HL-60 (cell line): ENCODE results near the gene SLIT1.

ENCODE experiments used
- DNase-seq, 2 experiments: peaks; one replicate each; pipeline ENCODE4 v3.0.0-alpha.2; 2010 to 2020; ENCODE audit warnings: low read depth in 1 of 2, low spot score in 1 of 2
- H3K27ac ChIP-seq: fragments of 250-450 bp; sonication (Bioruptor Pico); replicated peaks from 2 replicates; pipeline ENCODE4 v1.5.1; 2020; ENCODE audit warnings: mild to moderate bottlenecking, moderate library complexity
- H3K27me3 ChIP-seq: fragments of 250-450 bp; sonication (Bioruptor Pico); 2 replicates; pipeline ENCODE4 v1.5.1; 2021; ENCODE audit warnings: mild to moderate bottlenecking, moderate library complexity; ENCODE audit not compliant: insufficient read depth, poor library complexity, severe bottlenecking
- H3K4me3 ChIP-seq: replicated peaks from 2 replicates; pipeline ENCODE4 v1.5.1; 2011; ENCODE audit warnings: mild to moderate bottlenecking, control low read depth, low read length; ENCODE audit not compliant: insufficient read depth
- CTCF ChIP-seq: IDR thresholded peaks from one replicate; pipeline ENCODE4 v1.5.1; 2011; ENCODE audit warnings: low read length, control low read depth, inconsistent platforms; ENCODE audit not compliant: insufficient read depth
- GABPA ChIP-seq: IDR thresholded peaks from 2 replicates; pipeline ENCODE4 v1.6.1; 2012; ENCODE audit warnings: low read depth
- POLR2AphosphoS5 ChIP-seq: IDR thresholded peaks from 2 replicates; pipeline ENCODE4 v1.6.1; 2012; ENCODE audit warnings: low read depth
- REST ChIP-seq: IDR thresholded peaks from 2 replicates; pipeline ENCODE4 v1.6.1; 2012; ENCODE audit warnings: low read depth; ENCODE audit not compliant: insufficient replicate concordance
- SPI1 ChIP-seq: IDR thresholded peaks from 2 replicates; pipeline ENCODE4 v1.6.1; 2012; ENCODE audit warnings: low read depth, mild to moderate bottlenecking, borderline replicate concordance

The SLIT1 gene

GRCh38 chr10:97029271-97029670 lies 156.5 kb downstream of the SLIT1 start:
- H3K27ac ChIP-seq: no peak overlapping the region
- peaks cover 9% of the 10 kb centered on the region for H3K27me3 ChIP-seq
- TF ChIP-seq SPI1: no peak
- TF ChIP-seq CTCF: no peak
- no peak for TF ChIP-seq POLR2AphosphoS5
- no peak for TF ChIP-seq REST
- no peak for TF ChIP-seq GABPA
- H3K4me3 ChIP-seq: no peak overlapping the region
- DNase-seq: no peak

GRCh38 chr10:97028832-97029178 lies 157.0 kb downstream of the SLIT1 start:
- TF ChIP-seq SPI1 (no peak), POLR2AphosphoS5 (no peak), CTCF (no peak), REST (no peak), GABPA (no peak)
- Histone ChIP-seq H3K27ac (no peak overlapping the region), H3K27me3 (peaks cover 9% of the 10 kb centered on the region), H3K4me3 (no peak overlapping the region)
- no peak for DNase-seq

DNA sequence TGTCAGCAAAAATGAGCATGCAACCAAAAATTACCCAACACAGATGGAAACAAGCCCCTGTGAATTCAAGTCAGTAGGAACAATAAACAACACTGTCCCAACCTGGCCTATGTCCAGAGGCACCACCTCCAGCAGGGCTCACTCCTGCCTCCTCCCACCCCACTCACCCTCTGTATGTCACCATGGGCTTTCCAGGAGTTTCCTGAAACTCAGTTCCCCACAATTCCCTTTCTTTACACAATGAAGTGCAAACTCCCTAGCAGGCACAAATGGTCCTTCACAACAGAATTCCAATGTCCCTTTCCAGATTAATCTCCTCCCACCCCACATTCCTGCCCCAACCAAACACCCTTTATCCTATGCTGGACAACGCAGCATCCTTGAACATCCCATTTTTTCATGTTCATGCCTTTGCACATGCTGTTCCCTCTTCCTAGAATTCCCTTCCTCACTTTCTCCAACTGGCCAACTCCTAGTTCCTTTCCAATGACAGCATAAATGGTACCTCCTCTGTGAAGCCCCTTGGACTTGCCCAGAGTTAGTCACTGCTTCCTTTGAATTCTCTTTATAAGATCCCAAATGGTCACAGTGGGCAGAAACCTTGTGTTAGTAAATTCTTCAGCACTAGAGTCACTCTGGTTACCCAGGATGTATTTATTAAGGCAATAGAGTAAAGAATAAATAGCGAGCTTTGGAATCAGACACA lies 157.5 kb downstream of the SLIT1 start:
- DNase-seq: no peak
- peaks cover 9% of the 10 kb centered on the region for H3K27me3 ChIP-seq
- TF ChIP-seq REST (no peak), POLR2AphosphoS5 (no peak), CTCF (no peak), GABPA (no peak), SPI1 (no peak)

More for the DNA sequence above, 157.5 kb downstream of the SLIT1 start:
- Histone ChIP-seq H3K27ac (no peak overlapping the region), H3K4me3 (no peak overlapping the region)
